Astrocyte of the spinal cord (primary cell): ENCODE data around the gene STRIT1.

Experiments
- DNase-seq: peaks from one replicate; pipeline ENCODE4 v3.0.0; 2011; ENCODE audit warnings: low read depth, low spot score
- H3K4me3 ChIP-seq: 2 replicates; pipeline ENCODE4 v1.5.1; 2011; ENCODE audit warnings: low read depth, mild to moderate bottlenecking, low read length, moderate library complexity
- CTCF ChIP-seq: IDR thresholded peaks from 2 replicates; pipeline ENCODE4 v1.5.1; 2012; ENCODE audit warnings: low read depth, mild to moderate bottlenecking, low read length, inconsistent platforms
- in situ Hi-C: cut with HindIII; loops from 2 replicates; pipeline ENCODE4 v1.10.0; 2017; ENCODE audit warnings: low sequenced_read_pairs

The STRIT1 gene

GRCh38 chr3:155254445-155254844 is 39.0 kb downstream of the STRIT1 start:
- no peak for DNase-seq
- in situ Hi-C loops: no loop called here
- no peak overlapping the region for H3K4me3 ChIP-seq
- TF ChIP-seq CTCF: no peak

GRCh38 chr3:155252535-155252934 is 40.9 kb downstream of the STRIT1 start:
- DNase-seq: peak; percentile 55
- TF ChIP-seq CTCF: no peak
- H3K4me3 ChIP-seq: no peak overlapping the region
- in situ Hi-C loops: no loop called here

GRCh38 chr3:155252021-155252420 is 41.5 kb downstream of the STRIT1 start:
- no peak overlapping the region for H3K4me3 ChIP-seq
- TF ChIP-seq CTCF: no peak
- in situ Hi-C loops: no loop called here
- DNase-seq: no peak

- TF ChIP-seq CTCF: no peak
- no peak for DNase-seq
- no peak overlapping the region for H3K4me3 ChIP-seq
- in situ Hi-C loops: no loop called here
These were observed 44.8 kb downstream of the STRIT1 start for GRCh38 chr3:155248531-155249187.

- H3K4me3 ChIP-seq: no peak overlapping the region
- in situ Hi-C loops: no loop called here
- no peak for TF ChIP-seq CTCF
- no peak for DNase-seq
These were observed 48.8 kb downstream of the STRIT1 start for GRCh38 chr3:155244699-155245098.

GRCh38 chr3:155244216-155244615 is 49.3 kb downstream of the STRIT1 start:
- H3K4me3 ChIP-seq: no peak overlapping the region
- TF ChIP-seq CTCF: no peak
- no peak for DNase-seq
- in situ Hi-C loops: no loop called here
